ENCODE results near the gene BAX. TPM values are rescaled to one million over a fixed set of nuclear protein-coding genes. Genes with fewer than 3 reads are reported as not detected.
"Not testable (repeated sequence)": the region's sequence is repeated elsewhere in the genome, so short reads cannot be mapped to it uniquely, and the experiment has no call there.

BAX gene
- total and polyA plus RNA-seq, 12 donors = 18.1 to 79.0 (median 48.8) TPM

- DNase-seq = no peak
- 60 to 86% (median 75%) methylated on average over 6 to 10 of the region's 10 CpGs for WGBS, 4 donors
Observed at GRCh38 chr19:48920949-48921348, 33.7 kb upstream of the BAX start.

GRCh38 chr19:48921721-48922500, 32.8 kb upstream of the BAX start:
- Histone ChIP-seq H3K36me3 (replicated peaks in 1 of 2) (peaks cover 0 to 43% of the 10 kb centered on the region in 2 donors), H3K27ac (no peak overlapping the region), H3K4me1 (replicated peaks in 1 of 2) (no peaks in the 10 kb centered on the region), H3K4me3 (no peak overlapping the region), H3K9me3 (replicated peaks in 1 of 3) (no peaks in the 10 kb centered on the region), H3K27me3 (no peaks in the 10 kb centered on the region)
- TF ChIP-seq CTCF (IDR thresholded peaks at IDR 0.05) (no peak), POLR2A (IDR thresholded peaks at IDR 0.05) (no peak)
- WGBS, 4 donors = 92 to 99% (median 96%) methylated on average over 6 to 12 of the region's 12 CpGs
- intact Hi-C loops (cut with DNase I) = no loop called here
- DNase-seq = no peak

More at GRCh38 chr19:48920949-48921348, 33.7 kb upstream of the BAX start:
- Histone ChIP-seq H3K27ac (no peak overlapping the region), H3K4me3 (no peak overlapping the region), H3K9me3 (replicated peaks in 1 of 3) (no peaks in the 10 kb centered on the region), H3K4me1 (replicated peaks in 1 of 2) (no peaks in the 10 kb centered on the region), H3K36me3 (replicated peaks in 1 of 2) (peaks cover 0 to 53% of the 10 kb centered on the region in 2 donors), H3K27me3 (no peaks in the 10 kb centered on the region)
- TF ChIP-seq CTCF (IDR thresholded peaks at IDR 0.05) (no peak), POLR2A (IDR thresholded peaks at IDR 0.05) (no peak)
- intact Hi-C loops (cut with DNase I) = no loop called here

GRCh38 chr19:48922548-48923490, 31.9 kb upstream of the BAX start:
- WGBS, 4 donors = 88 to 92% (median 90%) methylated on average over 10 to 18 of the region's 18 CpGs
- H3K4me1 ChIP-seq (replicated peaks in 1 of 2) = no peaks in the 10 kb centered on the region
- no peak overlapping the region for H3K27ac ChIP-seq
- no peak overlapping the region for H3K4me3 ChIP-seq
- intact Hi-C loops (cut with DNase I) = no loop called here
- H3K36me3 ChIP-seq (replicated peaks in 1 of 2) = peaks cover 0 to 38% of the 10 kb centered on the region in 2 donors
- H3K27me3 ChIP-seq = no peaks in the 10 kb centered on the region
- TF ChIP-seq CTCF (IDR thresholded peaks at IDR 0.05) (no peak), POLR2A (IDR thresholded peaks at IDR 0.05) (no peak)
- DNase-seq = no peak
- H3K9me3 ChIP-seq (replicated peaks in 1 of 3) = no peaks in the 10 kb centered on the region

- TF ChIP-seq POLR2A (IDR thresholded peaks at IDR 0.05) (no peak), CTCF (IDR thresholded peaks at IDR 0.05) (no peak)
- no peak overlapping the region for H3K4me3 ChIP-seq
- WGBS, 4 donors = 74 to 89% (median 85%) methylated on average over 7 to 11 of the region's 11 CpGs
- no peaks in the 10 kb centered on the region for H3K27me3 ChIP-seq
- no peak overlapping the region for H3K27ac ChIP-seq
- H3K9me3 ChIP-seq (replicated peaks in 1 of 3) = no peaks in the 10 kb centered on the region
- intact Hi-C loops (cut with DNase I) = no loop called here
- peaks cover 0 to 16% of the 10 kb centered on the region in 2 donors for H3K36me3 ChIP-seq (replicated peaks in 1 of 2)
- H3K4me1 ChIP-seq (replicated peaks in 1 of 2) = no peaks in the 10 kb centered on the region
- DNase-seq = peak in 3 of 7 donors; percentile 41 to 53 (median 52)
Observed at GRCh38 chr19:48925240-48925843, 29.3 kb upstream of the BAX start.

- H3K9me3 ChIP-seq (replicated peaks in 1 of 3); H3K4me3 ChIP-seq; H3K27me3 ChIP-seq; H3K4me1 ChIP-seq (replicated peaks in 1 of 2); intact Hi-C loops (cut with DNase I); H3K27ac ChIP-seq; DNase-seq: not testable (repeated sequence)
- 79 to 89% (median 83%) methylated on average over 6 to 8 of the region's 8 CpGs for WGBS, 4 donors
- peaks cover 0 to 11% of the 10 kb centered on the region in 2 donors for H3K36me3 ChIP-seq (replicated peaks in 1 of 2)
Observed at GRCh38 chr19:48925890-48926289, 28.8 kb upstream of the BAX start.

Measured in adrenal gland (tissue), 12 donors.